GM21717 (cell line): ENCODE data around the gene CD3E.
"Not testable (repeated sequence)": the region's sequence is repeated elsewhere in the genome, so short reads cannot be mapped to it uniquely, and the experiment has no call there.

Source experiments
- ATAC-seq: cut with Tn5 transposase; IDR thresholded peaks from one replicate; pipeline ENCODE4 v1.9.1; 2021; ENCODE audit warnings: mild to moderate bottlenecking, moderate library complexity; ENCODE audit not compliant: unreplicated experiment

CD3E gene

GRCh38 chr11:118290923-118291322, 13.6 kb upstream of the CD3E start:
- ATAC-seq = no peak

GRCh38 chr11:118291477-118292135, 12.9 kb upstream of the CD3E start:
- ATAC-seq = no peak

- ATAC-seq = no peak
Observed at GRCh38 chr11:118294053-118294452, 10.5 kb upstream of the CD3E start.

GRCh38 chr11:118295199-118295598, 9.3 kb upstream of the CD3E start:
- no peak for ATAC-seq

- no peak for ATAC-seq
Observed at GRCh38 chr11:118295815-118296454, 8.6 kb upstream of the CD3E start.

- ATAC-seq = no peak
Observed at GRCh38 chr11:118301600-118302195, 2.8 kb upstream of the CD3E start.

GRCh38 chr11:118304227-118304567, 333 bp upstream of the CD3E start:
- ATAC-seq = no peak

GRCh38 chr11:118305726-118306125, 1.2 kb downstream of the CD3E start:
- no peak for ATAC-seq

GRCh38 chr11:118306556-118306955, 2.0 kb downstream of the CD3E start:
- no peak for ATAC-seq

GRCh38 chr11:118308995-118309528, 4.5 kb downstream of the CD3E start:
- ATAC-seq = not testable (repeated sequence)

GRCh38 chr11:118310271-118310670, 5.7 kb downstream of the CD3E start:
- ATAC-seq = no peak

- ATAC-seq = no peak
Observed at GRCh38 chr11:118310781-118311485, 6.4 kb downstream of the CD3E start.

- ATAC-seq = no peak
Observed at GRCh38 chr11:118311518-118311917, 7.0 kb downstream of the CD3E start.

- no peak for ATAC-seq
Observed at GRCh38 chr11:118312328-118312727, 7.8 kb downstream of the CD3E start.

- no peak for ATAC-seq
Observed at GRCh38 chr11:118313242-118313641, 8.7 kb downstream of the CD3E start.

- ATAC-seq = no peak
Observed at GRCh38 chr11:118314988-118315411, 10.5 kb downstream of the CD3E start.

GRCh38 chr11:118318124-118318523, 13.6 kb downstream of the CD3E start:
- no peak for ATAC-seq

GRCh38 chr11:118318581-118319336, 14.2 kb downstream of the CD3E start:
- ATAC-seq = no peak

- ATAC-seq = no peak
Observed at GRCh38 chr11:118319337-118319707, 14.8 kb downstream of the CD3E start.

GRCh38 chr11:118320515-118320914, 16.0 kb downstream of the CD3E start:
- ATAC-seq = no peak
